GM21390 (cell line): ENCODE data around the gene ARHGAP25.
"Not testable (repeated sequence)": the region's sequence is repeated elsewhere in the genome, so short reads cannot be mapped to it uniquely, and the experiment has no call there.

Experiments used
- ATAC-seq: cut with Tn5 transposase; IDR thresholded peaks from one replicate; pipeline ENCODE4 v1.9.1; 2021; ENCODE audit not compliant: unreplicated experiment

Gene ARHGAP25

DNA sequence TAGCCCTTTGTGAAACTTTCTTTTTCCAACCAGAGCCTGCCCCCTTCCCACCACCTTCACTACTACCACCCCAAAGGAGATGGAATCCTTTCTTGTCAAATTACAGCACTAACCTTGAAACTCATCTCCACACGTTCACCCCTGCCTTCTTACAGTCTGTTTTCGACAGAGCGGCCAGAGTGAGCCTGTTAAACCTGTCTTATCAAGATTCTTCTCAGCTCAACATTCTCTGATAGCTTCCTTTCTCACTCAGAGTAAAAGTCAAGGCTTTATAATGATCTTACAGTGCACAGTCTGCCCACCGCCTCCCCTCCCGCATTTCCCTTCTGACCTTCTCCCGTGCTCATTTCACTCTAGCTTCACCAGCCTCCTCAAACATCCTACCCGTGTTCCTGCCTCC, 56.0 kb downstream of the ARHGAP25 start:
- ATAC-seq, result no peak

DNA sequence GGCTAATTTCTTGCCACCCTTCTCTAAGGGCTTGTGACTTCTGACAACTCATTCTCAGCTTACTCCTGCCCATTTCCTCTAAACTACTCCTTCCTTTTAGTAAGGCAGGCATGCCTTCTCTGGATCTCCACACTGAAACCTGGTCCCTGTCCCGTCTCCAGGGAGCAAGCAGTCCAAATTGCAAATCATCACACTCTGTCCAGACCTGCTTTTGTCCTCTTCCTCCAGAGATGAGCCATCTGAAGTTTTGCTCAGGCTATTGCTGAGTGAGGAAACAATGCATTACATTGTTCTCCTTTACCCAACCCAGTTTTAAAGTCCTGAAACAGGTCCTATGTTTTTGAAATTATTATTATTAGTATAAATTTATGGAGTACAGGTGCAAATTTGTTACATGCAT, 57.3 kb downstream of the ARHGAP25 start:
- ATAC-seq, result no peak

DNA sequence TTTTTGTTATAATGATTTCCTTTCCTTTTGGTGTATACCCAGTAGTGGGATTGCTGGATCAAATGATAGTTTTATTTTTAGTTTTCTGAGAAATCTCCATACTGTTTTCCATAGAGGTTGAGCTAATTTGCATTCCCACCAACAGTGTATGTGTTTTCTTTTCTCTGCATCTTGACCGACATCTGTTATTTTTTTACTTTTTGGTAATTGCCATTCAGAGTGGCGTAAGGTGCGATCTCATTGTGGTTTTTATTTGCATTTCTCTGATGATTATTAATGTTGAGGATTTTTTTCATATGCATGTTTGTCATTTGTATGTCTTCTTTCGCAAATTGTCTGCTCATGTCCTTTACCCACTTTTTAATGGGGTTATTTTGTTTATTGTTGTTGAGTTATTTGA, 58.1 kb downstream of the ARHGAP25 start:
- ATAC-seq, result no peak

DNA sequence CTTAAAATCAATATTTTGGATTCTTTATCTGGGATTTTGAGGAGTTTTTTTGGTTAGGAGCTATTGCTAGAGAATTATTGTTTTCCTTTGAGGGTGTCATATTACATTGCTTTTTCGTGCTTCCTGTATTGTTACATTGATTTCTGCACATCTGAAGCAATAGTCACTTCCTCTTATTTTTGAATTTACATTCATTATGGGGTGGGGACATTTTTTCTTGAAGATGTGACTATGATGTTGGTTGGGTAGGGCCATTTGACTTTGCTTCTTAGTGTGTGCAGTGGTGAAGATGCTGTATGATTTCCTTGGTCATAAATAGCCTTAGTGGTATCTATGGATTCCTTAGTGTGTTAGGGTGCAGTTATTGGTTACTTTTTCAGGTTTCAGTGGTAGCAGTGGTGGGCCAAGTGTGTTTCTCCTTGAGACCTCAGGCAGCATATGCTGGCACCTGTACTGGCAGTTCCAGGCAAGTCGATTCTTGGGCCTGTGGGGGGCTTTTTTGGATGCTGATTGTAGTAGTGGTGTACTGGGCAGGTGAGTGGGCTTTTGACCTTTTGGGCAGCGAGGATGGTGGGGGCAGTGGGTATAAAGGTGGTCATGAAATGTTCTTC, 61.8 kb downstream of the ARHGAP25 start:
- ATAC-seq, result no peak

DNA sequence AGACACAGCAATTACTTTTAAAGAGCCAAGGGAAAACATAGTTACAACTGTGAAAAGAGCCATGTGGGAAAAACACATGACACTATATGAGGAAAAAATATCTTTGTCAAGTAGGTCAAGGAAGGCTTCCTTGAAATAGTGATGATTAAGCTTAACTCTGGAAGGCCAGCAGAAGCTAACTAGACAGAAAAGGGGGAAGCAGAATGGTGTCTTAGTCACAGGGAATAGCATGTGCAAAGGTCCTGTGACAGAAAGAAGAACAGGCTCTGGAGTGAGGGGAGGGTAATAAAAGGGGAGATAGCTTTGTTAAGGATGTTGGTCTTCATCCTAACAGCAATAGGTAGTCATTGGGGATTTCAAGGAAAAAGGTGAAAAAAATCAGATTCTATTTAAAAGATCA, 64.0 kb downstream of the ARHGAP25 start:
- ATAC-seq, result no peak

DNA sequence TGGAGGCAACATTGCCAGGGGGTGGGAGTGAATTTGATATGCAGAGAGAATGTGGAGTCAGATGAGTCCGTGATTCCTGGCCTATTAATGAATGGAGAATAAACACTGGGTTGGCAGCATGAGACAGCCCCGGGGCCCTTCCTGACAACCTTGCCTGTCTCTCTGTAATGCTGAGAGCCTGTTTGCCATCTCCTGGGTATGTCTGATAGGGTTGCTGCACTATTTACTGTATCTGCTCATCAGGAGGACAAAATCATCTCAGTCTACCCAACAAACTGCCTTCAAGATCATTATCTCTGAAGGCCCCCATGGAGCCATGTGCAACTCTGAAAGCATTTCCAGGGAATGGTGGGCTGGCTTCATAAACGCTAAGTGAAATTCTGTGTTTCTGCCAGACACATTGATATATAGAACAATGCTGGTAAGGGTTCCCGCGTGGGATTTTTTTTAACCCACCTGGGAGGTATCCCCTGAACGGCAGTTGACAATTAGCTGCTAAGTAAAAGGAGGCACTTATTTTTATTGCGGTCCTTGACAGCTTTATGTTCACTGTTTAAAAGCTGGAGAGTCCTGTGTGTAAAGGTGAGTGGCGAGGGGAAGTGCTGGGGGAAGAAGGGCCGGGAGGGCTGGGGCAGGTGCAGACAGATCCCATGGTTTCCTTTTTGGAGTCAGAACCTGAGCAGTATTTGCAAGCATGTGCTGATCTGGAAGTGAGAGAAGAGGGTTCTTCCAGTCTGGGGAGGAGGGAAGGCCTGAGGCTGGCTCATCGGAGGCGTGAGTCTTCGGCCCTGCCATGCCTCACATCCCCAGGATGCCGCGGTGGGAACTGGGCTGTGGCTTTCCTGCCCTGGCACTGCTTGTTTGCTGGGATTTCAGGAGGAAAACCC, 64.8 kb downstream of the ARHGAP25 start:
- no peak for ATAC-seq

DNA sequence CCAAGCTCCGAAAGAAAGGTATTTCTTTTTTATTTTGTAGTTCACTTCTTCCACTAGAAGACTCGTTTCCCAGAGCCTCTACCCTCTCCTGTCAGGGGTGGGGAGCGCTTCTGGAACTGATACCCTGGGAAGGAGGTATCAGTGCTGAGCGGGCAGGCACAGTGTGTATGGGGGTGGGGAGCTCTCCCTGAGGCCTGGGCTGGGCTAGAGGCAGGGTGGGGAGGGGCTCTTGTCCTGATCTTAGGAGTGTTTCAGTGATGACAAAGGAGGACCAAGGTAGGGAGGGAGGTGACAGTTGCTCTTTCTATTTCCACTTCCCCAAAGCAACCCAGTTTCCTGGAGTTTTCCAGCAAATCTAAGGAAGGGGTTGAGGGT, 65.4 kb downstream of the ARHGAP25 start:
- no peak for ATAC-seq

DNA sequence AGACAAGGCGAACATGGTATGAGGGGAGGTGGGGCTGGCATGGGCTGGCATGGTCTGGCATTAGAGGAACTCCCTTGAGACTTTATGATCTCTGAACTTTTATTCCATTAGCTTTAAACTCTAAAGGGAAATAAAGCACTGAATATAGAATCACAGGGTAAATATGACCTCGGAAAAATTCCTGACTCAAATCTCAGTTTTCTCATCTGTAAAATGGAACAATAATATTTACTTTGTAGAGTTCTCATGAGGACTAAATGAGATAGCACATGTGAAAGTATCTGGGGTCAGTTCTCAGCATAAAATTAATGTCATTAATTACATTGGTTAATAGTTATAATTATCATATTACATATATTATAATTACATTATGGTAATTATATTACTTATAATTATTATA, 65.9 kb downstream of the ARHGAP25 start:
- no peak for ATAC-seq

DNA sequence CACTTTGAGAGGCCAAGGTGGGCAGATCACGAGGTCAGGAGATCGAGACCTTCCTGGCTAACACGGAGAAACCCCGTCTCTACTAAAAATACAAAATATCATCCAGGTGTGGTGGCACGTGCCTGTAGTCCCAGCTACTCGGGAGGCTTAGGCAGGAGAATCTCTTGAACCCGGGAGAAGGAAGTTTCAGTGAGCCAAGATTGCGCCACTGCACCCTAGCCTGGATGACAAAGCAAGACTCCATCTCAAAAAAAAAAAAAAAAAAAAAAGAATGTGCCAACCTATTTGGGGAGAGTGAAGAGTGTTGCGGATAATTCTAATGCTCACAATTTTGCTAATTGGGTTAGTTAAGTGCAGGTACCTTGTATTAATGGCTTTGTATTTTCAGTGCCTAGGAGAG, 67.5 kb downstream of the ARHGAP25 start:
- not testable (repeated sequence) for ATAC-seq

DNA sequence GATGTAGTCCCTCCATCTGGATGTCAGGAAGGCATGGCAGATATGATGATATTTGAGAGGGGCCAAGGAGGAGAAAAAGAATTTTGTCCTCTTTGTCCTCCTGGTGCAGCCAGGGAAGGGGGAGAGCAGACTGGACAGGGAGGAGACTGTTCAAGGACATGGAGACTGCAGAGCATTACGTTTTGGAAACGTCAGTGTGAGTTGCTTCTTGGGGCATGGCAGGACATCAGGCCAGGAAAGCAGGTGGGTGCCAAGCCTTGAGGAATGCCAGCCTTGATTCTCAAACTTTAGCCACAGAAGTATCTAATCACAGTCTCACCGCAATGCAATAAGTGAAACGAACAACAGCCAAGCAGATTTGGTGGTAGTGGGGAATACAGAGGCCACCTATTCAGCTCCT, 70.4 kb downstream of the ARHGAP25 start:
- no peak for ATAC-seq

DNA sequence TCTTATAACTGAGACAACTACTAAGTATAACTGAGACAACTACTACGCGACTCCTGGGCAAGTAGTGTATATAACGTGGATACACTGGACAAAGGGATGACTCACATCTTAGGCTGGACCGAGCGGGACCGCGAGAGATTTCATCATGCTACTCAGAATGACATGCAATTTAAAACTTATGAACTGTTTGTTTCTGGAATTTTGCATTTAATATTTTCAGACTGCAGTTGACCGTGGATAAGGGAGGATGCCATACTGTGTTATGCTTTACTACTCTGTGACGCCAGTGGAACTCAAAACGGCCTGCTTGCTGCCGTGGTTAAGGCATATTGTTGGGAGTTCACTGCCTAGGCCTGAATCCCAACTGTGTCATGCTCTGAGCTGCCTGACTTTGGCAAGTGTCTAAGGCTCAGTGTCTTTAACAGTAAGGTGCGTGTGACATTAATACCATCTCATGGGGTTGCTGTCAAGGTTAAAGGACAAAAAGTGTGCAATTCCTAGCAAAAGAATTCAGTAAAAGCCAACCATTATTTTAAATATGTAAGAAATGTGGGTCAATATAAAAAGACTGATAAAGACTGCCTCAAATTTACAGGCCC, 72.0 kb downstream of the ARHGAP25 start:
- ATAC-seq, result no peak

DNA sequence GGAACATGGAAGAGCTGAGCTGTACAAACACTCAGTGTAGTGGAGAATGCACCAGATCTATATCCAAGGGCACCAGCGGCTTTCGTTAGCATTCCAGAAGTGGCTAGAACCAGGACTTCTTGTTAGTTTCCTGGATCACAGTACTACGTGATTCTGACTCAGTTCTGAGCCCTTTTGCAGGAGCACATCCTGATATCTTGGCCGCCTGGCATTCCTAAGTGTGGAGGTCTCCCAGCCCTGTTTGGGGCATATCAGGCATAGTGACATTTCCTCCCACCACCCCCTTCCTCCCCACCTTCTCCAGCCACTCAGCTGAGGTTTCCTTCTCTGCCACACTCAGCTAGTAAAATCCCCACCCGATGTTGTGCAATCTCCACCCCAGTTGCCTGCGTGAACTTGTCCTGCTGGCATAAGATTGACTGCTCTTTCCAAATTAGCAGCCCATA, 73.2 kb downstream of the ARHGAP25 start:
- ATAC-seq, result no peak

DNA sequence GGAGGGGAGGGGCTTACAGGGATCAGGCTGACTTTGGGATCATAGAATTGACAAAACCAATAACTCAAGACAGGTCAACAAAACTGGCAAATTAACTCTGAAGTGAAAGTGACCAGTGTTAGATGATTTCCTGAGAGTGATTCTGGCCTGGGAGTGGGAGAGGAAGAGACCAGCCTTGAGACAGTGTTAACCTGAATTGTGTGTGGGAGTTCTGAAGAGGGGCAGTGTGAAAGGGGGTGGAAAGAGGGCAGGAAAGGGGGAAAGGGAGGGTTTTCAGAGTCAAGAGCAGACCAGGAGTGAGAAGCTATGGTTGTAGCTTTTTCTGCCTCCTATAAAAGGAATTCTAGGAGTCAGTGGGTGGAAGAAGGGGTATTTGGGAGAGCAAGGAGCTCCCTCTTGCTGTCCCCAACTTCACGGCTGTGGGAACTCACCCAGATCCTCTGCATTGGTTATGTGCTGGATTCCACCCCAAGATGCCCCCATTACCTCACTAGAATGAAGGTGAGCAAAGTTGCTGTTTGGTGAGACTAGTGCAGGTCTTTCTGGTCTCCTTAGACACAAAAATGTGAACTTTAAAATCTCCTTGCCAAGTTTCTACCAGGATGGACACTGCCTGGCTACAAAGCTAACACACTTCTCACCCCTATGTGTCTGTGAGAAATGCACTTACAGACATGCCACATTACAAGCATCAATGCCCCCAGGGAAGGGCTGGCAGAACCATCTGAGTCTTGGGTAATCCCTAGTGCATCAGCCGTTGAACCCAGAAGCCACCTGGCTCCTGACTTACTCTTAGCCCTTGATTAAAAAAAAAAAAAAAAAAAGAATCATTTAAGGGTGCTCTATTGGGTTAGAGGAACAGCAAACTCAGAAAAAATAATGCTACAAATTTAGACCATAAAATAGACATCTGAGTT, 75.0 kb downstream of the ARHGAP25 start:
- no peak for ATAC-seq

DNA sequence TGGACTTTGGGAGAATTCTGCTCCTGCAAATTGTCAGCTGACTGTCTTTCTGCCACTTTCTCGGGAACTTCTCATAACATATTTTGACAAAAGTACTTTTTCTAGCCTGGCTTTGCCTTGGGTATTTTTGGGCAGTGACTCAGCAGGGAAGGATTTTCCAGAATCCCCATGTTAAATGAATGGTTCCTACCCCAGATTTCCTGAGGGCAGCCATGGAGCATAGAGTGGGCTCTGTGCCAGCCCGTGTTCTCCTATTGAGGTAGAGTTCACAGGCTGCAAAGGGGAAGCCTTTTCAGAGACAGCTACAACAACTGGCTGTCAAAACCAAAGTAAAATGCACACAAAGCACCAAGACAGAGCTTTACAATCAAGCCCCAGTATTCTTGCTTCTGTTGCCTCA, 76.8 kb downstream of the ARHGAP25 start:
- ATAC-seq, result no peak

DNA sequence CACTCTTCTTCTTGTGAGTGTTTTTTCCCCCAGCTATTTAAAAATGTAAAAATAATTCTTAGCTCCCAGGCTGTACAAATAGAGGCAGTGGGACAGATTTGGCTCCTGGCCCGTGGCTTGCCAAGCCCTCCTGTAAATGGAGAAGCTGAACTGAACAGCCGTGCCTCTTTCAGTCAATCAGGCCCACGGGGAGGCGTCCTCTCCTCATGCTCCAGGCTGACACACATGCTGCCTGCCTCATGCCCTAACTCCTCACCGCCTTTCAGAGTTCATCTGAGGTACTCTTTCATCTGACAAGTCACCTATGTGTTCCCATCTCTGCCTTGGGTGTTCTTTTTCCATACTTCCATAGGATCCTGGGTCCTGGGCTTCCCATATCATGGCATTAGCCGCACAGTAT, 77.6 kb downstream of the ARHGAP25 start:
- no peak for ATAC-seq

DNA sequence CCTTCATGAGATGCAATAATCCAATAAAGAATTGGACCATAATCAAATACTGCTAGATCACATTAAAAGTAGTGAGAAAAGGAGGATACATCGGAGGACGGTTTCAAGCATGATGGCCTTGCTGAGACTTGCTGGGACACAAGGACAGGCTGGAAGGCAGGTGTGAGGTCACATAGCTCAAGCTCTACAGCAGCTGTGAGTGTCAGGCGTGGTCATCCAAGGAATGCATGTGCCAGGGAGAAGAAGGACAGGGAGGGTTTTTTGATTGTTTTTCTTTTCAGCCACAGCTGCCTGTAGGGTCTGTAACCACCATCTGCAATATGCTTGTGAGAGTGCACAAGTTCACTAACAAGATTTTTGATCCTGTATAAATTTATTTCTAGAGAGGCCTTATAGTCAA, 79.0 kb downstream of the ARHGAP25 start:
- ATAC-seq, result no peak

DNA sequence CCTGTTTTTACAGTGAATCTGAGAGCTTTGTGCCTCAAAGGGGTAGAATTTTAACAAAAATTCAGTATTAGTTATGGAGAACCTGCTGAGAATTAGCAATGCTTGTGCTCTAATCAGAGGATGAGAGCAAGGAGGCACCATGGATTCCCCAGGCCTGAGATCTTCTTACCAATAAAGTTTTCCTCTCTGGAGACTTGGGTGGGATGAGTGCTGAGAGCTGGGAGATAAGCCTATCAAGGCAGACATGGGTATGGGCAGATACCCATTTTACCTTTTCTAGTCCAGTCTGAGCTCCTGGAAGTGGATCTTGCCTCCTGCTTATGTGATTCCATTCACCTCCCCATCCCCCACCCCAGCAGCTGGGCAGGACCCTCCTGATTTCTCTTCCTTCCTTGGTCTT, 82.7 kb downstream of the ARHGAP25 start:
- ATAC-seq, result no peak

DNA sequence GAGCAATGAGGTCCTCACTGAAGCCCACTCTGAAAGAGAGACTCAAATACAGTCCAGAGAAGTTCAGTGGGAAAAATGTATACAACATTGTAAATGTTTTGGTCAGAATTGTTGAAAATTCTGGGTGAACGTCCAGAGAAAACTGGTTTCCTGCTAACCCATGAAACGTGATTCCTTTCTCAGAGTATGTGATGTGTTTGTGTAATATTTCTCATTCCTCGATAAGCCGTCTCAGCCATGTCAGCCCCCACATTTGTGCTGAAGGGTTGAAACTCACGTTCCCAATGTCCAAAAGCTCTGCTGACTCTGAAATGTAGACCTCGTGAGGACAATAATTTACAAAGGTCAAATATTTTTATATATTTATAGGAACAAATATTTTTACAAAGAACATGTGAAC, 84.9 kb downstream of the ARHGAP25 start:
- no peak for ATAC-seq

DNA sequence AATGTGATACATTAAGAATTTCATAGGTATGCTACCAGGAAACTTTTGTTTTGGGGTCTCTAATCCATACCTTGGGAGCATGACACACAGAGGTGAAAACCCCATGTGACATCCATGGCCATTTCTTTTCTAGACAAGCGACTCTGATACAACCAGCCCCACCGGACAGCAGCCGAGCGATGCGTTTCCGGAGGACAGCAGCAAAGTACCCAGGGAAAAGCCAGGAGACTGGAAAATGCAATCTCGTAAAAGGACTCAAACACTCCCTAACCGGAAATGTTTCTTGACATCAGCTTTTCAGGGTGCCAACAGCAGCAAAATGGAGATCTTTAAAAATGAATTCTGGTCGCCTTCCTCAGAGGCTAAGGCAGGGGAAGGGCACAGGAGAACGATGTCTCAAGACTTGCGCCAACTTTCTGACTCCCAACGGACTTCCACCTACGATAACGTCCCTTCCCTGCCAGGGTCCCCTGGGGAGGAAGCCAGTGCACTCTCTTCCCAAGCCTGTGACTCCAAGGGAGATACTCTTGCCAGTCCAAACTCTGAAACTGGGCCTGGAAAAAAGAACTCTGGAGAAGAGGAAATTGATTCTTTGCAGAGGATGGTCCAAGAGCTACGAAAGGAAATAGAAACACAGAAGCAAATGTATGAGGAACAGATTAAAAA, 87.7 kb downstream of the ARHGAP25 start:
- ATAC-seq, result no peak

DNA sequence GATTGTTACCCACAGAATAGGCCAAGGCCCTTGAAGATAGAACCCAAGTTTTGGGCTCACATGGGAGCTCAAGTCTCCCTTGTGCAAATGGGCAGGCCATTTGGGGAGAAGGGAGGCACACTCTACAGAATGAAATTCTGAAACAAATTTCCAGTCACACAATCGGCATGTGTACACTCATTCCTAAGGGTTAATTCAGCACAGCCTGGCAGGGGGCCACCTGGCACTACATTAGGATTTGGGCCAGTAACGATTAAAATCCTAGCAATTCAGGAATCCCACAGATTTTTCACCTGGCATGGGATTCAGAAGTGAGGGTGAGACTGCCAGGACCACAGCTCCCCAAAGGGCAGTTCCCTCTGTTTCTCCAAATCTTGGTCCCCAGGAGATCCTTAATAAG, 90.2 kb downstream of the ARHGAP25 start:
- ATAC-seq, result no peak

DNA sequence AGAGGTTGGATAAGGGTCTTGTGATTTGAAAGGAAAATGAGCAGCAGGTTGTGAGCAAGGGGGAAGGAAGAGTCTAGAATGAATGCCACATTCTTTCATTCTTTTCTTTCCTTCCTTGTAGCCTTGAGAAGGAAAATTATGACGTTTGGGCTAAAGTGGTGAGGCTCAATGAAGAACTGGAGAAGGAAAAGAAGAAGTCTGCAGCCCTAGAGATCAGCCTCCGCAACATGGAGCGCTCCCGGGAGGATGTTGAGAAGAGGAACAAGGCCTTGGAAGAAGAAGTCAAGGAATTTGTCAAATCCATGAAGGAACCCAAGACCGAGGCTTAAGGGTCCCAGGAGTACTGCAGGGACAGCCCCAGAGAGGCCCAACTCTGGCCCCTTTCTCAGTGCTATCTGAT, 91.3 kb downstream of the ARHGAP25 start:
- ATAC-seq, result no peak
